GM18526 (cell line): ENCODE data around the gene MINAR1.

Experiments used
- POLR2A ChIP-seq: IDR thresholded peaks from 3 replicates; pipeline ENCODE4 v1.6.1; 2011; ENCODE audit not compliant: insufficient read length; ENCODE audit errors: extremely low read depth

MINAR1 gene, protein sequence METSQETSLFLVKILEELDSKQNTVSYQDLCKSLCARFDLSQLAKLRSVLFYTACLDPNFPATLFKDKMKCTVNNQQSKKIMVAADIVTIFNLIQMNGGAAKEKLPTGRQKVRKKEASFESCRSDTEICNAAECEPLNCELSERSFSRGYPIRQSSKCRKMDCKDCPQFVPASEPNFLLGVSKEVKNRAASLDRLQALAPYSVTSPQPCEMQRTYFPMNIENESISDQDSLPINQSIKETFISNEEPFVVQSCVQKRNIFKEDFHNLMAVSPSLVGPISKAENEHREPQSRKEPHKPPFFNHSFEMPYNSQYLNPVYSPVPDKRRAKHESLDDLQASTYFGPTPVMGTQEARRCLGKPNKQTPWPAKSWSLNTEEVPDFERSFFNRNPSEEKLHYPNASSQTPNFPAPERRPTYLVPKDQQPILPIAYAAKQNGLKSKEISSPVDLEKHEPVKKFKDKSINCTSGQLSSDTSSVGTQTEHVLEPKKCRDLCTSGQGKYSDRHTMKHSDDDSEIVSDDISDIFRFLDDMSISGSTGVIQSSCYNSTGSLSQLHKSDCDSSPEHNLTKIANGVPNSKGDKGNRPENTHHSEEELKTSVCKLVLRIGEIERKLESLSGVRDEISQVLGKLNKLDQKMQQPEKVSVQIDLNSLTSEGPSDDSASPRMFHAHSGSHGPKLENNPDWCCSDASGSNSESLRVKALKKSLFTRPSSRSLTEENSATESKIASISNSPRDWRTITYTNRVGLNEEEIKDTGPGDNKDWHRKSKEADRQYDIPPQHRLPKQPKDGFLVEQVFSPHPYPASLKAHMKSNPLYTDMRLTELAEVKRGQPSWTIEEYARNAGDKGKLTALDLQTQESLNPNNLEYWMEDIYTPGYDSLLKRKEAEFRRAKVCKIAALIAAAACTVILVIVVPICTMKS

DNA sequence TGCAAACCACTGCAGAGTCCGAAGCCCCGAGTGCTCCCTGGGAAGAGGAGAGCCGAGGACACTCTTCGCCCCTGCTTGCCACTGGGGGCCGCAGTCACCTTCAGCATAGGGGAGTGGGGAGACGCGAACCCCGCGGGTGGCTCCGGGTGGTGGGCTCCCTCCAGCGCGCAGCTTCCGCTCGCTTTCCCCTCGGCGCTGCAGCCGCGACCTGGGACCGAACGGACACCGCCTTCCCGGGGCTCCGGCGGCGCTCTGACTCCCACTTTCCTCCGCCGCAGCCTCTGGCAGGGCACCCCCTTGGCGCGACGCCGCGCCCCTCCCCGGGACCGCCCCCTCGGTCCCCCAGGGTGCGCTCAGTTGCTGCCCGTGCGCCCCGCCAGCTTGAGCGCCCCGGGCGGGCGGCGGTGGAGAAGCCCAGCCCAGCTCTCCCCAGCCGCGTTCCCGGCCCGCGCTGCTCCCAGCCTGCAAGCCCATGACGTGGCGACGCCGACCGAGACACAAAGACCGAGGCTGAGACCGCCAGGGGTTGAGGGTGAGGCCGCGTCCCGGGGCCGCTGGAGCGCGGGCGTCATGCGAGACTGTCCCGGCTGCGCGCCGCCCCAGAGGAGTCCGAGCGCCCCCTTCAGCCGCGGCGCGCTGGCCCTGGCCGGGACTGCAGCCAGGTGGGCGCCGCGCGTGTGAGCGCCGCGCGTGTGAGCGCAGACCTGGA lies at the start of gene MINAR1:
Gene MINAR1 (plus strand): TSS at position 701 of the 709 bp plus-strand sequence. CDS start 23,812 bp downstream, outside the sequence.
- no peak for TF ChIP-seq POLR2A

DNA sequence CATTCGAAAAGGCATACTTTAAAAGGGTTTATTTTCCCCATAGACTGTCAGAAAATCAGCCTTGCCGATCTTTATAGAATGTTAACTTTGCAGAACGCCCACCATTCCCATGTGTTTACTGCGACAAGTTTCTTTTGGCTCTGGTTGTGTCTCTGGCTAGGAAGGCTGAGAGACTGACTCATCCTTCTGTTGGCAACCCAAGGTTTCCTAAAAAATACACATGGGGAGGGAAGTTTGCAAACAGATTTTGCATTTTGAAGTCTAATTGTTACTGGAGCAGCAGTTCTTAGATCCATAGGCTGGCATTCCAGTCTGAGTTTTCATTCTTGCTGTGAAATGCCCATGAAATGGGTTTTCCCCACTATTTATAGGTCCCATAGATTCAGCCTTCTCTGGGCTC lies 37.9 kb upstream of the MINAR1 start:
- TF ChIP-seq POLR2A, result no peak

DNA sequence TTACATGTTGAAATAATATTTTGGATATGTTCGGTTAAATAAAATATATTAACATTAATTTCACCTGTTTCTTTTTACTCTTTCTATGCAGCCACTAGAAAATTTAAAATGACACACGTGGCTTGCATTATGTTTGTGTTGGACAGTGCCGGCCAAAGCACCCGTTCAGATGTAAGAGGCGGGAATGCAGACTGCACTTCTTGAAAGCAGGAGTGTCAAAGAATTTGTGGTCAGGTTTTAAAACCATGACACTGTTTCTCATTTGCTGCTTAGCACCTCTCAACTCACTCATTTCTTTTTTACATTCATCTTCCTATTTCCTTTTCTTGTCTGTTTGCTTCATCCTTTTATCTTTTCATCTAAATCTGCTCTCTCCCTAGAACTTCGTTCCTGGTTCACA lies 35.3 kb upstream of the MINAR1 start:
- no peak for TF ChIP-seq POLR2A

DNA sequence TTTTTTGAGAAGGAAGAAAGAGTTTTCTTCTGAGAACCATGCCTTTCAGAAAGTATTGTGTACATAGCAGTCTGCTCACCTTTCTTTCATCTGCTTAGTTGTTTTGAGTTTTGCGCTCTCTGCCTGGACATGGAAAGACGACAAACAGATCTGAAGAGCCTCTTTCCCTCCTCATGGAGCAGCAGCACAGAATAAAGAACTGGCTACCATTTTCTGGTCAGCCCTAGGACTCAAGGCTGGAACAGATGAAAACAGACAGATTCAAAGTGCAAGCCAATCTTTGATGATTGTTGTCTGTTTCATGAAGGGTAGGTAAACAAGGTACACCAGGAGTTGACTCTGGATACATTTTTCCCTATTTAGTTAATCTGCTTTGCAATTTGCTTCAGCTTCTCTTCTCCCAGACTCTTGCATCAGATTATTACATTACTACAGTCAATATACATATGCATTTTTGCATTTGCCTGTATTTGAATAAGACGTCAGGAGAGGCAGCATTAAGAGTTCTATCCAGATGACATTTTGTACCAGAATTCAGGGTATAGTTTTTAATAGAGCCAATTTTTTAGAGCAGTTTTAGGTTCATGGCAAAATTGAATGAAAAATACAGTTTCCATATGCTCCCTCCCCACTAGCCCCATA lies 34.7 kb upstream of the MINAR1 start:
- TF ChIP-seq POLR2A, result no peak

DNA sequence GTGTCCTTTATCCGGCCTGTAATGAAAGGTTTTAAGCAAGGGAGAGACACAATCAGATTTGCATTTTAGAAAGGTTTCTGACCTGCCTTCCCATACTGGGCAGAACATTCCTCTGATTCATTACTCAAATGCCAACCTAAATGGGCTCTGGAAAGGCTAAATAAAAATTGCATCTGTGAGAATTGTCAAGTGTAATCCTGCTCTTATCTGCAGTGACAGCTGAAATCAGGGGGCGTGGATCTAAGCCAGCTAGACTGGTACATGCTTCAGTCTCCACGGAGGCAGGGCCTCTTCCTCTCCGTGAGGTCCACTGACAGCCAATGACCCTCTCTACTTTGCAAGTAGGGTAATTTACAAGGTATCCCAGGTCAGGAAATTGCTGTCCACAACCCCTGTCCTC lies 32.5 kb upstream of the MINAR1 start:
- TF ChIP-seq POLR2A, result no peak

DNA sequence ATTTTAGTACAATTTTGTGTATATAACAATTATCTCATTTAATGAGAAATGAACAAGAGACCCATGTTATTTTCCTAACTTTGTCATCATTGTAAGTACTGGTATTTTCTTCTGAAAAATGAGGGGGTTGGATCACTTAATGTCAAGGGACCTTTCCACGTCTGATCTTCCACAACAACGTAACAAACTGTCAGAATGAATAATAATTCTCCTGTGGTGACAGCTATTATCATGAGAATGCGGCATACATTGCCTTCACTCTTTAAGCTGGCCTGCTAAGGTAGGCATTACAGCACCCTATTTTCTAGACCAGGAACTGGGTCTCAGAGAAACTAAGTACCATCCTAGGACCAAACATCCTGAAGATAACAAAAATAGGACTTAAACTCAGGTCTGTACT lies 31.5 kb upstream of the MINAR1 start:
- no peak for TF ChIP-seq POLR2A

DNA sequence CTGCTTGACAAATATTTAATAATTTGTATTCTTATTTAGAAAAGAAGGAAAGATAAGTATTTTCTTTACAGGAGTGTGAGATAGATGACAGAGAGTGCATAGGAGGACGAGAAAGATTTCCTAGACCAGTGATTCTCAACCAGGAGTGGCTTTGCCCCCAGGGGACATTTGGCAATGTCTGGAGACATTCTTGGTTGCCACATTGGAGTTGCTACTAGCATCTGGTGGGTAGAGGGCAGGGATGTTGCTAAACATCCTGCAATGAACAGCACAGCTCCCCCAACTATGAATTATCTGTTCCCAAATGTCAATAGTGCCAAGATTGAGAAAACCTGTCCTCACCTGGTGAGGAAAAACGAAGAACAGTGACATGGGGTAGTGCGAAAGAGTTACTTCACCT lies 30.8 kb upstream of the MINAR1 start:
- no peak for TF ChIP-seq POLR2A

DNA sequence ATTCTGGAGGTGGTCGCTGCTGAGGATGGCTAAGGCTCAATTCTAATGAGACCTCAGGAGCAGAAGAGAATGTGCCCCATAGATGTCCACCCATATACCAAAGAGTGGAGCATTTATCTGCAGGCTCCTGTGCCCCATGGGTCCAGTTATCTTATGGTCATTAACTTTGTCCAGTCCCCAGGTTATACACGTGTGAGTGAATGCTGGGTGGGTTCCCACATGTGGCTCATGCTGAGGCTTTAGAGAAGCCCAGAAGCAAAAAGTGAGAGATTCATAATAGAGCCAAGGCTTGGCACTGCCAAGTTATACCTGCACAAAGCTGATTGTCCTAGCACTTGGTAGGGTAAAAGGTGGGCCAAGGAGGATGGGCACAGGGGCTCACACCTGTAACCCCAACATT lies 30.0 kb upstream of the MINAR1 start:
- no peak for TF ChIP-seq POLR2A

DNA sequence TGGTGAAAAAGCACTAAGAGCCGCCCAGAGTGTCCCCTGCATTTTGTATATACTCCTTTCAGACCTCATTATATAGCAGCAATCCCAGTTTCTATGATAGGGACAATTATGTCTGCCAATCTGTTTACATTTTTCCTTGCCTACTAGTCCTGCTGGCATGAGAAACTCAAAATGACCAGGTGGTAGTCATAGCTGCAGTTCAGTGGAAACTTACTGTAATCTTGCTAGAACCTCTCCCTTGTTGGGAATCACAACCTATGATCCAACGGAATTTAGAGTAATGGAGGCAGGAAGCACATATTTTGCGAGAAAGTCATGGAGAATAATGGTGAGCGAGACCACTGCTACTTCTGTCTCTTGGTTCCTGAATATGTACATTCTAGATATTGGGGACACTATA lies 28.6 kb upstream of the MINAR1 start:
- TF ChIP-seq POLR2A, result no peak

DNA sequence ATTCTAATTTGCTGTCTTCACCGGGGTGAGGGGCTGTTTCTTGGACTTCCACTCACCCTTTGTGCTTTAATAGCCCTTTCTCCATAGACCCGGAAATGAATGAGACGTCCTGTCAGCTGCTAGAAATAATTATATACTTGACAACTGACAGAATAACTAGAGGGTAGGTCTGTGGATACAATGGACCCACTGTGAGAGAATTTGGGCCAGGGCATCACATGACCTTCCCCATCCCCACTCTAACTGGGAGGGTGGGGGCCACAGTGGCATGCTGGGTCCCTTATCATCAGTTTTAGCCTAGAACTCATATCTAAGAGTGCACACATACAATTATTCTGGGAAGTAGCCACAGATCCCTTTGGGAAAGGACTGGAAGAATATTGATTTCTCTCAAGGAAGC lies 25.9 kb upstream of the MINAR1 start:
- no peak for TF ChIP-seq POLR2A

DNA sequence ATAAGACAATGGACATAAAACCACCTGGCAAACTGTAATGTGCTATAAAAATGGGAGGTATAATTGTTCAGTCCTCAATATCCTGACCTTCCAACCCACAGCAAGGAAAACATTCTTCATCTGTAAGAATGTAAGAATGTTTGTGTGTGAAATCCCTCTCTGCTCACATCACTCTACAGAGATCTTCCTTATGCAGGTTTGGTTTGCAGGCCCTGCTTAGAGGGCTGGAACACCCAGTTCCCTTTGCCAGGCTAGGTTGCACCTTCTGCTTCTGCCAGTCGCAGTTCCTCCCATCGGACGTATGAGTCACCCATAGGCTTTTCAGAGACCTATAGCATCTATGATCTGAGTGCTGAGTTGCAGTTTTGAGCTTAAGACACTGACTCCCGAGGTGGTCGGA lies 24.1 kb upstream of the MINAR1 start:
- no peak for TF ChIP-seq POLR2A

DNA sequence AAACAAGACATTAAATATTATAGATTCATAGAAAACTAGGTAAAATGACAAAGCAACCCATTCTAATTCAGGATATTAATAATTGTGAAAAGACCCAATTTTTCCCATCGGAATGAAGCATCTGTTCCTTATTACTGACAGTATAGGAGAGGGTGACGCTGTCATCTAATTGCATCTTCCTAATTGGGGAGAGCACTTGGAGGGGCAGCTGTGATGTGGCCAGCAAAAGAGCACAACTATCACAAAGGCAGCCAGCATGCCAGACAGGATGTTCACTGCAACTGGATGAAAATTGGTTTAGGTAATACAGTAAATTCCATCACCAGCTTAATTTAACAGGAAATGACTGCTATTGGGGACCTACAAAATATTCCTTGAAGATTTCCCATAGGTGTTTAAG lies 21.9 kb upstream of the MINAR1 start:
- no peak for TF ChIP-seq POLR2A

DNA sequence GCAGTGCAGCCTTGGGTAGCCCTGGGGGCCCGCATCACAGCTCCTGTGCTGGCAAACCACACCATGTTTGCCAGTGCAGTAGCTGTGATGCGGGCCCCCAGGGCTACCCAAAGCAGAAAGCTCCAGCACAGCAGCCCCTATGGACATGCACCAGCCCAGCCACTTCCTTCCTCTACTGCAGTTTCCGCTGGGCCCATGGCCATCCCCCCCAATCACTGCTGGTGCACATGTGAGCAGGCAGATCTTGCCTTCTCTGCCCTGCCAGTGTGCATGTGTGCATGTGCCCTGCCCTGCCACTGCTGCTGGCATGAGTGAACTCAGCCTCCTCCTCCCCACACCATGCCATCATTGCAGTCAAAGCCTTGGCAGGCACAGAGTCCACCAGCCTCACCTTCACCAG lies 20.1 kb upstream of the MINAR1 start:
- TF ChIP-seq POLR2A, result no peak

DNA sequence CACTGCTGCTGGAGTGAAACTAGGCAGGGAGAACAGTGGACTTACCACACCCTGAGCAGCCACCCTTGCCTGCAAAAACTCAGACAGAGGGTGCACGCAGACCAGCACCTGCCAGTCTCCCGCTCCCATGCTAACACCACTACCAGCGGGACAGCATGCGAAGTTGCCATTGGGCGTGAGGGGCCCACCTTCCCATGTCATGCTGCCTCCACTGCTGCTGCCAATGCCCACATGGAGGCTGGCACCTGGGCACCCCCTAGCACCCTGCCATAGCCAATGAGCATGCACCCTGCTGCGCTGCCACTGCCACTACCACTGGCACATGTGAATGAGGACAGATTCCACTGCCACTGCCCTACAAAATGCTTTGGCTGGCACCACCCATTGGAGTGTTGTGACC lies 19.7 kb upstream of the MINAR1 start:
- no peak for TF ChIP-seq POLR2A

DNA sequence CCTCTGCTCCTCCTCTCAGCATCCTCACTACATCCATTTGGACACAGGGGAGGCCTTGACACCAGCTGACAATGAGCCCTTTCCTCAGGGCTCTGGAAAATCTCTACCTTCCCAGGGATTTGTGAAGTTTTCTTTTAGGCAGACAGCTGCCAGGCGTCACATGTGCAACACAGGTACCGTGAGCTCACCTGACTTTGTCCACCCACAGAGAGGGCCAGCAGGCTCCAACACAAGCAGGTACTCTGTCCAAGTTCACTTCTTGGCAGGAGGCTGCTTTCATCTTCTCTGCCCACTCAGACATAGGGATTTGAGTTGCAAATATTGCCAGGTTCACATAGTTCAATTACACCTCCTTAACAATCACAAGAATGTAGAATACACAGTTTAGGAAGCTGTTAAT lies 15.3 kb upstream of the MINAR1 start:
- no peak for TF ChIP-seq POLR2A
